Measurements from ENCODE around the gene ERICH6B. TPM values are rescaled to one million over a fixed set of nuclear protein-coding genes. Genes with fewer than 3 reads are reported as not detected.

ERICH6B gene
- total and polyA plus RNA-seq, 10 of the 15 experiments (the other 5 are each of a cell fraction or from before 2014, with no cell fraction given) = 0.27 to 0.75 (median 0.33) TPM; not detected in 7

- Histone ChIP-seq H3K4me3 (no peak overlapping the region), H3K9ac (ENCODE audit: control insufficient read depth, insufficient read depth, low read length) (no peak overlapping the region), H3K79me2 (ENCODE audit: control insufficient read depth, insufficient read depth, low read length) (no peaks in the 10 kb centered on the region), H3K4me1 (ENCODE audit: control insufficient read depth, insufficient read depth, low read length) (no peaks in the 10 kb centered on the region), H4K20me1 (ENCODE audit: control insufficient read depth, insufficient read depth) (no peaks in the 10 kb centered on the region), H3K36me3 (ENCODE audit: control insufficient read depth in 2 of 2, insufficient read depth in 2 of 2, low read length in 1 of 2) (no peaks in the 10 kb centered on the region), H3K4me2 (ENCODE audit: control insufficient read depth, insufficient read depth) (no peak overlapping the region), H2AFZ (ENCODE audit: control insufficient read depth, low read depth, low read length) (no peak overlapping the region), H3K27me3 (replicated peaks in 1 of 2; ENCODE audit: control insufficient read depth in 2 of 2, insufficient read depth in 2 of 2, low read length in 1 of 2) (no peaks in the 10 kb centered on the region; a peak in 1 of 4 replicates), H3K27ac (ENCODE audit: control insufficient read depth, insufficient read depth) (no peak overlapping the region), H3K9me3 (replicated peaks; ENCODE audit: control insufficient read depth, insufficient read depth, low read length) (no peaks in the 10 kb centered on the region)
- ChIA-PET CTCF (no interaction called here), SMC1A (ENCODE audit: uncharacterized antibody, unreplicated experiment) (no interaction called here), RAD21 (ENCODE audit: unreplicated experiment) (no interaction called here), POLR2A (no interaction called here)
- TF ChIP-seq SMC3 (IDR thresholded peaks at IDR 0.05; ENCODE audit: borderline replicate concordance, low read length) (no peak), ASH2L (IDR thresholded peaks at IDR 0.05; ENCODE audit: borderline replicate concordance, low read depth) (no peak), SREBF2 (IDR thresholded peaks at IDR 0.05; ENCODE audit: low read length) (no peak), DPF2 (IDR thresholded peaks at IDR 0.05) (no peak), CEBPZ (IDR thresholded peaks at IDR 0.05; ENCODE audit: low read depth, low read length) (no peak), SIX5 (IDR thresholded peaks at IDR 0.05; ENCODE audit: low read depth, low read length, severe bottlenecking) (no peak)
- BruUV-seq (replicated peaks) = no TSS peak
- WGBS (ENCODE audit: insufficient coverage, insufficient replicate concordance, low lambda C conversion rate, missing lambda C conversion rate) = 8% methylated on average over 3 of the region's 3 CpGs
- DNase-seq (ENCODE audit: low read depth, low spot score) = no peak
- no peak for ATAC-seq
- in situ Hi-C loops (cut with MboI) = no loop called here
- intact Hi-C loops (cut with micrococcal nuclease; ENCODE audit: unreplicated experiment) = no loop called here
- no peak for FAIRE-seq
Measured at GRCh38 chr13:45582408-45583076, 33.0 kb downstream of the ERICH6B start.
